Transverse colon (tissue), 4 donors: ENCODE measurements around the gene GLI1. TPM values are rescaled to one million over a fixed set of nuclear protein-coding genes. Genes with fewer than 3 reads are reported as not detected.

Experiments
- DNase-seq: peaks from one replicate; pipeline ENCODE4 v3.0.0-alpha.2; 2019
- H3K27ac ChIP-seq, 4 donors: fragments of 200-600 bp; sonication (generic); 2 replicates each; pipeline ENCODE4 v1.5.1; 2016 to 2018; ENCODE audit warnings: inconsistent platforms in 4 of 4
- H3K27me3 ChIP-seq: fragments of 200-600 bp; sonication (generic); 2 replicates; pipeline ENCODE4 v1.5.1; 2017; ENCODE audit warnings: inconsistent platforms
- H3K36me3 ChIP-seq, 4 donors: fragments of 200-600 bp; sonication (generic); 2 replicates each; pipeline ENCODE4 v1.5.1; 2017 to 2019; ENCODE audit warnings: inconsistent platforms in 4 of 4
- H3K4me1 ChIP-seq, 4 donors: fragments of 200-600 bp; sonication (generic); 2 replicates each; pipeline ENCODE4 v1.5.1; 2017 to 2020; ENCODE audit warnings: inconsistent platforms in 4 of 4
- H3K4me3 ChIP-seq, 4 donors: fragments of 200-600 bp; sonication (generic); 1 replicate in 1 of 4; 2 replicates in 3 of 4; pipeline versions ENCODE4 v1.5.1 to v1.6.1; 2017 to 2019; ENCODE audit warnings: inconsistent platforms in 4 of 4
- H3K9me3 ChIP-seq, 2 donors: fragments of 200-600 bp; sonication (generic); 2 replicates each; pipeline ENCODE4 v1.5.1; 2017 to 2019; ENCODE audit warnings: inconsistent platforms in 2 of 2
- CTCF ChIP-seq, 5 experiments: fragments of 200-600 bp in 3 of 5; fragments of 450-650 bp in 2 of 5; sonication (generic) in 3 of 5; IDR thresholded peaks; 1 replicate in 2 of 5; 2 replicates in 3 of 5; pipeline ENCODE4 v1.5.1; 2016 to 2017; ENCODE audit warnings: antibody characterized with exemption in 5 of 5, inconsistent platforms in 3 of 5, mild to moderate bottlenecking in 2 of 5, moderate library complexity in 1 of 5
- EP300 ChIP-seq: sonication (generic); formaldehyde crosslinking; IDR thresholded peaks from one replicate; pipeline ENCODE4 v1.6.1; 2017; ENCODE audit warnings: antibody characterized with exemption, low read depth
- POLR2A ChIP-seq: fragments of 450-650 bp; IDR thresholded peaks from one replicate; pipeline ENCODE4 v1.6.1; 2016; ENCODE audit warnings: antibody characterized with exemption, mild to moderate bottlenecking, moderate library complexity
- POLR2AphosphoS5 ChIP-seq, 3 donors: sonication (generic); formaldehyde crosslinking; IDR thresholded peaks; one replicate each; pipeline ENCODE4 v1.6.1; 2016; ENCODE audit warnings: antibody characterized with exemption in 3 of 3
- WGBS, 2 donors: methylation state at CpG; one replicate each; pipeline ENCODE4 v1.1.5; 2018; ENCODE audit warnings: low coverage in 1 of 2; 5-methylcytosine and 5-hydroxymethylcytosine counted together
- in situ Hi-C, 4 donors: fragments of 200-750 bp; cut with MboI; loops; one replicate each; pipeline versions ENCODE4 v1.15.0 to v1.15.1; 2017; ENCODE audit warnings: low sequenced_read_pairs in 3 of 4, low pct_ligation_motif_present in 1 of 4, low pct_unique_long_range_greater_than_20kb in 1 of 4
- intact Hi-C: fragments of 100-400 bp; cut with DNase I; formaldehyde crosslinking; loops from one replicate; pipeline ENCODE4 v1.15.1; 2023; ENCODE audit warnings: low total_unique reads
- total RNA-seq, 4 donors: library from RNA; depleted of rRNA; stranded (reverse); fragments of >200 nt; gene quantifications; one replicate each; pipeline ENCODE4 v1.1.0, GENCODE V29; 2016

GLI1 gene
- total RNA-seq, 4 donors from 2014 or later, result 0.41 to 1.2 (median 0.79) TPM; not detected in 1

DNA sequence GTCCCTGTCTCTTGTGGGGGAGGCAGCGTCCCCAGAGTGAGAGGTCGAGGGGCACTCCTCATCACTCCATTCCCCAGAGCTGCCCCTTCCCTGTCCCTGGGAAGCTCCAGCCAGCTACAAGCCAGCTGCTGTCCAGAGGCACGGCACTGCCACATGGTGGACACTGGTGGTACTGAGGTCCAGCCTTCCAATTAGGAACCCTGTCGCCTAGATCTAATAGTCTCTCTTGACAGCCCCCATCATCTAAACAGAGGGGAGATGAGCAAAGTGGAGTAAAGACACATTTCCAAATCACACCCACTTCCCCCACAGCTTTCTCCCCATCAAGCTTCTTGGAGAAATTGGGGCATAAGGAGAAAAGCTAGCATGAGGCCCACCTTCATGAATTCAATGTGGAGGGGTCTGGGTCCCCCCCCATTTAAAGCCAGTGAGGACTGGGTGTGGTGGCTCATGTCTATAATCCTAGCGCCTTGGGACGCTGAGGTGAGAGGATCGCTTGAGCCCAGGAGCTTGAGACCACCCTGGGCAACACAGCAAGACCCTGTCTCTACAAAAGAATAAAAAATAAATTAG, 6.6 kb upstream of the GLI1 start:
- Histone ChIP-seq H3K36me3 (no peaks in the 10 kb centered on the region), H3K27me3 (no peaks in the 10 kb centered on the region), H3K9me3 (no peaks in the 10 kb centered on the region), H3K27ac (no peak overlapping the region), H3K4me1 (peaks cover 9 to 16% (median 10%) of the 10 kb centered on the region in 4 donors), H3K4me3 (no peak overlapping the region)
- in situ Hi-C loops, result no loop called here
- no peak for TF ChIP-seq EP300
- no peak for TF ChIP-seq POLR2AphosphoS5 (IDR thresholded peaks at IDR 0.05)
- TF ChIP-seq CTCF (IDR thresholded peaks at IDR 0.05), result peak; percentile 87 to 92 (median 90)
- intact Hi-C loops, result loop anchor here (5.0 kb wide), 2 partner anchors 146 to 191 kb away; no protein-coding TSS in a partner anchor
- 35% methylated on average over 7 of the region's 7 CpGs; no CpG with 5 or more reads in 1 of the 2 donors for WGBS, 2 donors
- peak; percentile 79 for DNase-seq

GRCh38 chr12:57454213-57454565, 5.4 kb upstream of the GLI1 start:
- Histone ChIP-seq H3K27me3 (no peaks in the 10 kb centered on the region), H3K27ac (no peak overlapping the region), H3K4me3 (no peak overlapping the region), H3K4me1 (peaks cover 9 to 23% (median 17%) of the 10 kb centered on the region in 4 donors), H3K9me3 (no peaks in the 10 kb centered on the region), H3K36me3 (no peaks in the 10 kb centered on the region)
- DNase-seq, result no peak
- intact Hi-C loops (loop anchor here (5.0 kb wide), 2 partner anchors 147 to 192 kb away; no protein-coding TSS in a partner anchor), in situ Hi-C loops (no loop called here)
- TF ChIP-seq POLR2AphosphoS5 (IDR thresholded peaks at IDR 0.05), result no peak
- TF ChIP-seq CTCF (IDR thresholded peaks at IDR 0.05), result no peak
- 89 to 97% methylated on average over 1 to 2 of the region's 2 CpGs for WGBS, 2 donors

DNA sequence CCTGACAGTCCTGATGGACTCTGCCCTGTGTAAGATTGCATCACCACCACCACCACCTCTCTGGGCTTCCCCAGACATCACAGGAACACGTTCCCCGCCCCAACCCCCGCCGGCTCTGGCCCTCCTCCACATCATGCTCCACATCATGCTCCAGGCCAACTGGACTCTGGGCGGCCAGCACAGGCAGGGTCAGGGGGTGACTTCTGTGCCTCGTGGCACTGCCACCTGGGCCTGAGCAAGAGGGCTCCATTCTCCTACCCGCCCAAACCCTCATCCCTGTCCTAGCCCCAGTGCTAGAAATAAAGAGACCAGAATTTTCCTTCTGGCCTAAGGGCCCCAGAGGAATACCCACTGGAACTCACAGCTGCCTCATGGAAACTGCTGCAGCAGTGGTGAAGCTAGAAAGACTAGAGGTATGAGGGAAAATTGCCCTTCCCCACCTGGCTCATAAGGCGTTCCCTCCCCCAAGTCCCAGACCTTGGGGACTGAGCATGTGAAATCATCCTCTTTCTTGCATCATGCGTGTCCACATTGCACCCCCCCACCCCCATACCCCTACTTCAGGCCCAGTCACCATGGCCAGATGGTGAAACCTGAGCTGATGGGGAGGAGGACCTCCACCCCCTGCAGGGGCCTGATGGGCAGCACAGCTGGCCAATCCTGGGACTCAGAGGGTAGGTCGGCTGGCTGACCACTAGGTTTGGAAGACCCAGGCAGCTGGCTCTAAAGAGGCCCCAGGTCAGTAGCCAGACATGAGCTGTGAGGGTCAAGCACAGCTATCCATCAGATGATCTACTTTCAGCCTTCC, 4.8 kb upstream of the GLI1 start, which contains the start of gene INHBE:
INHBE (plus strand) TSS at position 742 of the 808 bp plus-strand sequence. CDS start 230 bp downstream, outside the sequence.
- no peaks in the 10 kb centered on the region for H3K36me3 ChIP-seq
- 80% methylated on average over 10 of the region's 10 CpGs; no CpG with 5 or more reads in 1 of the 2 donors for WGBS, 2 donors
- in situ Hi-C loops (no loop called here), intact Hi-C loops (loop anchor here (5.0 kb wide), 2 partner anchors 147 to 192 kb away; no protein-coding TSS in a partner anchor)
- no peaks in the 10 kb centered on the region for H3K9me3 ChIP-seq
- no peak for DNase-seq
- no peaks in the 10 kb centered on the region for H3K27me3 ChIP-seq
- H3K27ac ChIP-seq, result no peak within 1 kb of the TSS
- TF ChIP-seq POLR2A (no peak), EP300 (no peak), CTCF (IDR thresholded peaks at IDR 0.05) (no peak), POLR2AphosphoS5 (IDR thresholded peaks at IDR 0.05) (no peak)
- H3K4me1 ChIP-seq, result peaks cover 10 to 23% (median 18%) of the 10 kb centered on the region in 4 donors
- H3K4me3 ChIP-seq, result no peak within 1 kb of the TSS

DNA sequence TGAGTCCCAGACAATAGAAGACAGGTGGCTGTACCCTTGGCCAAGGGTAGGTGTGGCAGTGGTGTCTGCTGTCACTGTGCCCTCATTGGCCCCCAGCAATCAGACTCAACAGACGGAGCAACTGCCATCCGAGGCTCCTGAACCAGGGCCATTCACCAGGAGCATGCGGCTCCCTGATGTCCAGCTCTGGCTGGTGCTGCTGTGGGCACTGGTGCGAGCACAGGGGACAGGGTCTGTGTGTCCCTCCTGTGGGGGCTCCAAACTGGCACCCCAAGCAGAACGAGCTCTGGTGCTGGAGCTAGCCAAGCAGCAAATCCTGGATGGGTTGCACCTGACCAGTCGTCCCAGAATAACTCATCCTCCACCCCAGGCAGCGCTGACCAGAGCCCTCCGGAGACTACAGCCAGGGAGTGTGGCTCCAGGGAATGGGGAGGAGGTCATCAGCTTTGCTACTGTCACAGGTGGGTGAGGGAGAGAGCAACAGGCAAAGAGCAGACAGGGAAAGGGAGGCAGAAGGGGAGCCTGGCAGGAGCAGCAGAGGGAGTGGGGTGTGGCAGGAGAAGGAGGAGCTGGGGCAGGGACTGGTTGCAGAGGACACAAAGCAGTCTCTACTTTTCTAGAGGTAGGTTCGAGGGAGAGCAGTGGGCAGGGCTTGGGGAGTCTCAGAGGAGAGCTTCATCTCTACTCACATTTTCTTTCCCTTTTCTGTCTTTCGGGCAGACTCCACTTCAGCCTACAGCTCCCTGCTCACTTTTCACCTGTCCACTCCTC, 4.0 kb upstream of the GLI1 start:
- H3K27me3 ChIP-seq, result peaks cover 5% of the 10 kb centered on the region
- TF ChIP-seq POLR2A, result no peak
- peaks cover 18 to 31% (median 23%) of the 10 kb centered on the region in 4 donors for H3K4me1 ChIP-seq
- H3K36me3 ChIP-seq, result no peaks in the 10 kb centered on the region
- in situ Hi-C loops, result no loop called here
- no peak for DNase-seq
- no peaks in the 10 kb centered on the region for H3K9me3 ChIP-seq
- 0 to 55% methylated on average over 1 to 10 of the region's 10 CpGs for WGBS, 2 donors
- no peak overlapping the region for H3K27ac ChIP-seq
- no peak overlapping the region for H3K4me3 ChIP-seq
- intact Hi-C loops, result no loop called here
